ENCODE results near the gene KLF12.

DNA sequence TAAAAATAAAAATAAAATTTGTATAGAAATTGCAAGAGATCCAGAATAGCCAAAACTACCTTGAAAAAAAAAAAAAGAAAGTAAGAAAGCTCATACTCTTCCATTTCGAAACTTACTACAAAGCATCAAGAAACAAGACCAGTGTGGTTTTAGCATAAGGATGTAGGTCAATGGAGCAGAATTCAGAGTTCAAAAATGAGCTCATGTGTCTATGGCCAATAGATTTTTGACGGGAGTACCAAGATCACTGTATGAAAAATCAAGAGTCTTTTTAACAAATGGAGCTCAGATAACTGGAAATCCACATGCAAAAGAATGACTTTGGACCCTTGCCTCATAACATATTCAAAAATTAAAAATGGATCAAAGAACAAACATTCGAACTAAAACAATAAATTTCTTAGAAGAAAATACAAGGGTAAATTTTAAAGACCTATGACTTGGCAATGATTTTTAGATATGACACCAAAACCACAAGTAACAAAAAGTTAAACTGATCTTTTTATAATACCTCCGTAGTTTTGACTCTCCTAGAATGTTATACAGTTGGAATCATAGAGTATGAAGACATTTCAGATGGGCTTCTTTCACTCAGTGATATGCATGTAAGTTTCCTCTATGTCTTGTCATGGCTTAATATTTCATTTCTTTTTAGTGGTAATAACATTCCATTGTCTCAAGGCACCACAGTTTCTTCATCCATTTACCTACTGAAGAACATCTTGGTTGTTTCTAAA lies 43.2 kb downstream of the KLF12 start:
- TF ChIP-seq, protein P1, sequence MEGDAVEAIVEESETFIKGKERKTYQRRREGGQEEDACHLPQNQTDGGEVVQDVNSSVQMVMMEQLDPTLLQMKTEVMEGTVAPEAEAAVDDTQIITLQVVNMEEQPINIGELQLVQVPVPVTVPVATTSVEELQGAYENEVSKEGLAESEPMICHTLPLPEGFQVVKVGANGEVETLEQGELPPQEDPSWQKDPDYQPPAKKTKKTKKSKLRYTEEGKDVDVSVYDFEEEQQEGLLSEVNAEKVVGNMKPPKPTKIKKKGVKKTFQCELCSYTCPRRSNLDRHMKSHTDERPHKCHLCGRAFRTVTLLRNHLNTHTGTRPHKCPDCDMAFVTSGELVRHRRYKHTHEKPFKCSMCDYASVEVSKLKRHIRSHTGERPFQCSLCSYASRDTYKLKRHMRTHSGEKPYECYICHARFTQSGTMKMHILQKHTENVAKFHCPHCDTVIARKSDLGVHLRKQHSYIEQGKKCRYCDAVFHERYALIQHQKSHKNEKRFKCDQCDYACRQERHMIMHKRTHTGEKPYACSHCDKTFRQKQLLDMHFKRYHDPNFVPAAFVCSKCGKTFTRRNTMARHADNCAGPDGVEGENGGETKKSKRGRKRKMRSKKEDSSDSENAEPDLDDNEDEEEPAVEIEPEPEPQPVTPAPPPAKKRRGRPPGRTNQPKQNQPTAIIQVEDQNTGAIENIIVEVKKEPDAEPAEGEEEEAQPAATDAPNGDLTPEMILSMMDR (IDR thresholded peaks at IDR 0.05) = no peak
- TF ChIP-seq POLR2A (IDR thresholded peaks at IDR 0.05) = no peak

All from esophagus squamous epithelium (tissue), 4 donors.